ENCODE measurements around the gene BCKDK. TPM values are rescaled to one million over a fixed set of nuclear protein-coding genes. Genes with fewer than 3 reads are reported as not detected.

Gene BCKDK
- polyA plus RNA-seq, 3 donors: 76.5 to 93.5 (median 90.8) TPM

GRCh38 chr16:31133046-31133501 lies 24.9 kb downstream of the BCKDK start:
- no peaks in the 10 kb centered on the region for H3K9me3 Mint-ChIP-seq
- 94% methylated on average over 4 of the region's 6 CpGs for WGBS (ENCODE audit: insufficient coverage)

DNA sequence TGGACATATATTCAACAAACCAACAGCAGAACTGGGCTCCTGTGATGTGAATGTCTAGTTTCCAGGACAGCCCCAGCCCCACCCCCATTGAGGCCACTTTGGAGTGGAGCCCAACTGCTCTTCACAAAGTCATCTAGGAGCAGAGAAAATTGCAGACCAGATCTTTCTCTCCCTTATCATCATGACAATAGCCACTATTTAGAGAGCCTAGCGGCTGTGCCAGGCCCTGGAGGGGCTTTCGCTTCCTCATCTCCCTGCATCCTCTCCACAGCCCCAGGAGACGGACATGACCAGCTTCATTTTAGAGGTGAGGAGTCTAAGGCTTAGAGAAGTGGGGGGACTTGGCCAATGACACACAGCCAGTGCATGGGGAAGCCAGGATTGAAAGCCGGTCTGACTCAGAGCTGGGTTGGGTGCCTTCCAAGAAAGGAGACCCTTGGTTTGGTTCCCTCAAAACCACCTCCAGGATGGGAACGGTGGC lies 25.9 kb downstream of the BCKDK start:
- Histone ChIP-seq H3K79me2 (ENCODE audit: insufficient read depth, low read length) (no peaks in the 10 kb centered on the region), H3K27me3 (ENCODE audit: control insufficient read depth in 2 of 2, insufficient read depth in 2 of 2, low read length in 2 of 2) (no peaks in the 10 kb centered on the region), H3K27ac (ENCODE audit: low read depth in 1 of 2, low read length in 2 of 2) (peak overlapping the region; percentile 22 to 65), H2AFZ (ENCODE audit: insufficient read depth, low read depth, low read length, poor library complexity, severe bottlenecking) (no peak overlapping the region), H3K36me3 (replicated peaks in 1 of 2; ENCODE audit: control insufficient read depth in 1 of 2, insufficient read depth in 2 of 2, low read length in 2 of 2) (peaks cover 23 to 32% of the 10 kb centered on the region in 2 donors), H3K9me3 (replicated peaks in 1 of 2; ENCODE audit: control insufficient read depth in 1 of 2, insufficient read depth in 1 of 2, low read length in 2 of 2) (no peaks in the 10 kb centered on the region), H3K4me1 (ENCODE audit: control insufficient read depth in 1 of 2, insufficient read depth in 2 of 2, low read length in 2 of 2) (peaks cover 45 to 63% of the 10 kb centered on the region in 2 donors), H3K4me2 (replicated peaks; ENCODE audit: extremely low read depth, low read length, poor library complexity, severe bottlenecking) (peak overlapping the region; percentile 25), H3K4me3 (replicated peaks in 1 of 3; ENCODE audit: low read depth in 2 of 3, low read length in 3 of 3) (peak overlapping the region in 1 of 3 experiments; percentile 8), H3K9ac (ENCODE audit: insufficient read depth, low read length, poor library complexity, severe bottlenecking) (no peak overlapping the region), H4K20me1 (ENCODE audit: insufficient read depth, low read length) (no peaks in the 10 kb centered on the region)
- Mint-ChIP-seq H3K36me3 (peaks cover 34 to 38% of the 10 kb centered on the region in 2 donors), H3K4me1 (peaks cover 48% of the 10 kb centered on the region), H3K4me3 (peak overlapping the region in 1 of 2 donors; percentile 46), H3K9me3 (no peaks in the 10 kb centered on the region), H3K27me3 (ENCODE audit: low read depth in 3 of 3) (peaks cover 0 to 1% (median 1%) of the 10 kb centered on the region in 3 donors), H3K27ac (peak overlapping the region; percentile 60 to 91 (median 82))
- 0% methylated on average over 2 of the region's 5 CpGs for WGBS (ENCODE audit: insufficient coverage)
- TF ChIP-seq, protein P1, sequence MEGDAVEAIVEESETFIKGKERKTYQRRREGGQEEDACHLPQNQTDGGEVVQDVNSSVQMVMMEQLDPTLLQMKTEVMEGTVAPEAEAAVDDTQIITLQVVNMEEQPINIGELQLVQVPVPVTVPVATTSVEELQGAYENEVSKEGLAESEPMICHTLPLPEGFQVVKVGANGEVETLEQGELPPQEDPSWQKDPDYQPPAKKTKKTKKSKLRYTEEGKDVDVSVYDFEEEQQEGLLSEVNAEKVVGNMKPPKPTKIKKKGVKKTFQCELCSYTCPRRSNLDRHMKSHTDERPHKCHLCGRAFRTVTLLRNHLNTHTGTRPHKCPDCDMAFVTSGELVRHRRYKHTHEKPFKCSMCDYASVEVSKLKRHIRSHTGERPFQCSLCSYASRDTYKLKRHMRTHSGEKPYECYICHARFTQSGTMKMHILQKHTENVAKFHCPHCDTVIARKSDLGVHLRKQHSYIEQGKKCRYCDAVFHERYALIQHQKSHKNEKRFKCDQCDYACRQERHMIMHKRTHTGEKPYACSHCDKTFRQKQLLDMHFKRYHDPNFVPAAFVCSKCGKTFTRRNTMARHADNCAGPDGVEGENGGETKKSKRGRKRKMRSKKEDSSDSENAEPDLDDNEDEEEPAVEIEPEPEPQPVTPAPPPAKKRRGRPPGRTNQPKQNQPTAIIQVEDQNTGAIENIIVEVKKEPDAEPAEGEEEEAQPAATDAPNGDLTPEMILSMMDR (IDR thresholded peaks at IDR 0.05): no peak
- intact Hi-C loops (cut with micrococcal nuclease): no loop called here
- peak; percentile 78 to 93 (median 82) for DNase-seq

More at GRCh38 chr16:31133046-31133501, 24.9 kb downstream of the BCKDK start:
- Mint-ChIP-seq H3K36me3 (peaks cover 34 to 41% of the 10 kb centered on the region in 2 donors), H3K4me1 (peaks cover 55% of the 10 kb centered on the region), H3K27ac (peak overlapping the region in 6 of 7 donors; percentile 3 to 89 (median 81)), H3K4me3 (no peak overlapping the region), H3K27me3 (ENCODE audit: low read depth in 3 of 3) (peaks cover 0 to 4% (median 1%) of the 10 kb centered on the region in 3 donors)
- H3K36me3 ChIP-seq (replicated peaks in 1 of 2; ENCODE audit: control insufficient read depth in 1 of 2, insufficient read depth in 2 of 2, low read length in 2 of 2): peaks cover 23 to 32% of the 10 kb centered on the region in 2 donors
- H4K20me1 ChIP-seq (ENCODE audit: insufficient read depth, low read length): no peaks in the 10 kb centered on the region
- H2AFZ ChIP-seq (ENCODE audit: insufficient read depth, low read depth, low read length, poor library complexity, severe bottlenecking): no peak overlapping the region
- H3K79me2 ChIP-seq (ENCODE audit: insufficient read depth, low read length): no peaks in the 10 kb centered on the region
- H3K4me3 ChIP-seq (replicated peaks in 1 of 3; ENCODE audit: low read depth in 2 of 3, low read length in 3 of 3): no peak overlapping the region
- H3K9ac ChIP-seq (ENCODE audit: insufficient read depth, low read length, poor library complexity, severe bottlenecking): no peak overlapping the region
- DNase-seq: no peak
- H3K27me3 ChIP-seq (ENCODE audit: control insufficient read depth in 2 of 2, insufficient read depth in 2 of 2, low read length in 2 of 2): no peaks in the 10 kb centered on the region
- H3K9me3 ChIP-seq (replicated peaks in 1 of 2; ENCODE audit: control insufficient read depth in 1 of 2, insufficient read depth in 1 of 2, low read length in 2 of 2): no peaks in the 10 kb centered on the region
- intact Hi-C loops (cut with micrococcal nuclease): no loop called here
- H3K4me2 ChIP-seq (replicated peaks; ENCODE audit: extremely low read depth, low read length, poor library complexity, severe bottlenecking): no peak overlapping the region
- TF ChIP-seq, protein P1 (IDR thresholded peaks at IDR 0.05): no peak
- peaks cover 56 to 70% of the 10 kb centered on the region in 2 donors for H3K4me1 ChIP-seq (ENCODE audit: control insufficient read depth in 1 of 2, insufficient read depth in 2 of 2, low read length in 2 of 2)
- no peak overlapping the region for H3K27ac ChIP-seq (ENCODE audit: low read depth in 1 of 2, low read length in 2 of 2)

Data from CD14-positive monocyte (primary cell).